Duodenal mucosa (tissue), 2 donors: Measurements from ENCODE around the gene SMOC2.

Source experiments
- H3K27ac ChIP-seq: one replicate; pipeline ENCODE4 v1.7.0; 2013; ENCODE audit warnings: low read depth, low read length
- H3K27me3 ChIP-seq, 2 donors: one replicate each; pipeline ENCODE4 v1.7.0; 2013; ENCODE audit warnings: low read length in 2 of 2, control low read depth in 1 of 2; ENCODE audit not compliant: insufficient read depth in 2 of 2, control insufficient read depth in 1 of 2
- H3K36me3 ChIP-seq, 2 donors: one replicate each; pipeline ENCODE4 v1.7.0; 2013; ENCODE audit warnings: low read length in 2 of 2, control low read depth in 1 of 2; ENCODE audit not compliant: insufficient read depth in 2 of 2, control insufficient read depth in 1 of 2
- H3K4me1 ChIP-seq, 2 donors: one replicate each; pipeline ENCODE4 v1.7.0; 2013; ENCODE audit warnings: low read length in 2 of 2, control low read depth in 1 of 2; ENCODE audit not compliant: insufficient read depth in 2 of 2, control insufficient read depth in 1 of 2
- H3K4me3 ChIP-seq, 2 donors: one replicate each; pipeline ENCODE4 v1.7.0; 2013; ENCODE audit warnings: low read length in 2 of 2, low read depth in 1 of 2
- H3K9ac ChIP-seq, 2 donors: one replicate each; pipeline ENCODE4 v1.7.0; 2013; ENCODE audit warnings: low read length in 2 of 2, low read depth in 1 of 2
- H3K9me3 ChIP-seq, 2 donors: one replicate each; pipeline ENCODE4 v1.7.0; 2013; ENCODE audit warnings: low read length in 2 of 2, control low read depth in 1 of 2; ENCODE audit not compliant: control insufficient read depth in 1 of 2

SMOC2 gene

DNA sequence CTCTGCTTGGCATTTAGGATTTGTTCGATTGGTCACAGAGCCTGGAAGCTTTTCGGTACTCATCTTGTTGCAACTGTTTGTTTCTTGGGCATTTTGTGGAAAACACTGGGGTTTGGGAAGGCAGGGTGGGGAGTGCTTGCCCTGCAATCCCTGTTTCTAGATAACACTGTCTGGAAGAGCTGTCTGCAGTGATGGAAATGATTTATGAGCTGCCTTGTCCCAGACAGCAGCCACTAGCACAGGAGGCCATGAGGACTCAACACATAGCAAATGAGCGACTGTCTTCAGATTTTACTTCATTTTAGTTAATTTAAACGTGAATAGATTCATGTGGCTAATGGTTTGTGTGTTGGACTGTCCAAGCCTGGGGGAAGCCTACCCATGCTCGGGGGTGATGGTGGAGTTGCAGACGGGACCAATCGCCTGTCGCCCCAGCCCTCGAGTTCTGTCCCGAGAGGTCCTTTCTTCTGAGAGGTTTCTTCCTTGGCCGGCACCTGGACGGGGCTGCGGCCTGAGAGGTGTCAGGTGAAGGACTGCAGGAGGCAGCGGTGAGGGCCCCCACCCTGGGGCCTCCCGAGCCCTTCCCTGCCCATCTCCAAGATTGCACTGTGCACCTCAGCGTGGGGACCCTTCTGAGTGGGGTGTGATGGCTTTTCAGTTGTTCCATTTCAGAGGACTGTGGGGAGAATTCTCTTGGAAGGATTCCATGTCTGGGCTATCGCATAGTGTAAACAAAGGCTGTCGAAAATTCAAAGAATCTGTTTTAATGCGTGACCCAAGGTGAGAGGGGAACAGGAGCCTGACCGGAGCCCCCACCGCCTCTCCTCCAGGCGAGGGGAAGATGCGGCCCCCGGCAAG is 55.4 kb downstream of the SMOC2 start:
- H3K36me3 ChIP-seq, result no peaks in the 10 kb centered on the region
- H3K4me3 ChIP-seq, result no peak overlapping the region
- H3K27ac ChIP-seq, result no peak overlapping the region
- no peaks in the 10 kb centered on the region for H3K27me3 ChIP-seq
- no peak overlapping the region for H3K9ac ChIP-seq
- peaks cover 0 to 13% of the 10 kb centered on the region in 2 donors for H3K4me1 ChIP-seq
- no peaks in the 10 kb centered on the region for H3K9me3 ChIP-seq

DNA sequence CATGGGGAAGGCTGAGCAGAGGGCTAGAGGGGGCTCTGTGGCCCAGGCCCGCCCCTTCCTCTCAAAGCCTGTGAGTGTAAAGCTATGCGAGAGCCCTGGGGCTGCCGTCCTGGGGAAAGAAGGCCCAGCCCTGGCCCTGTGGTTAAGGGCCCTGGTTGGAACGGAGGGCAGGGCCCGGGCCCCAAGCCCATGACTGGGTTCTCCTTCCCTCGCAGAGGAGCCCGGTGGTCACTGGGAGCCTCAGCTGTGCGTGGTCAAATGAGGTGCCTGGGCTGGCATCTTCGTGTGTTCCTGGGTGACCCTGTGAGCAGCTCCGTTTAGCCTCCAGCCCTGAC is 56.0 kb downstream of the SMOC2 start:
- Histone ChIP-seq H3K4me3 (no peak overlapping the region), H3K27me3 (no peaks in the 10 kb centered on the region), H3K4me1 (peaks cover 0 to 13% of the 10 kb centered on the region in 2 donors), H3K27ac (no peak overlapping the region), H3K9me3 (no peaks in the 10 kb centered on the region), H3K9ac (no peak overlapping the region), H3K36me3 (no peaks in the 10 kb centered on the region)

DNA sequence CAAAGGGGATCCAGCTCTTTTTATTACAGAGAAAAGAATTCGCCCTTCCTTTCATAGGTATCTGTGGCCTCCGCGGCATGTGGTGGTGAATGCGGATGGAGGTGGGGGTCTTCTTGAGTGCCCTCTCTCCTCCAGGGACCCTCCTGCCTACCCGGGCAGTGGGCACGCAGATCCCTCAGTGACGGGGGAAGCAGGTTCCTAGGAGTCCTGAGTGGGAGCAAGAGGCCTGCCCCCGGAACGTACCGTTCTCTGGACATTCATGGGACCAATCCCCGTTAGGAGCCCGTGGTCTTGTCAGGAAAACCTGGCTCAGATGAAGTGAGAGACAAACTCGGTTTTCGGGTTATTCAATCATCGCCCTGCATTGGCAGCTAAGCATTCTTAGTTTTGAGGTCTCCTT is 56.4 kb downstream of the SMOC2 start:
- Histone ChIP-seq H3K27ac (no peak overlapping the region), H3K27me3 (no peaks in the 10 kb centered on the region), H3K4me3 (no peak overlapping the region), H3K36me3 (no peaks in the 10 kb centered on the region), H3K9me3 (no peaks in the 10 kb centered on the region), H3K9ac (no peak overlapping the region), H3K4me1 (peaks cover 0 to 13% of the 10 kb centered on the region in 2 donors)

DNA sequence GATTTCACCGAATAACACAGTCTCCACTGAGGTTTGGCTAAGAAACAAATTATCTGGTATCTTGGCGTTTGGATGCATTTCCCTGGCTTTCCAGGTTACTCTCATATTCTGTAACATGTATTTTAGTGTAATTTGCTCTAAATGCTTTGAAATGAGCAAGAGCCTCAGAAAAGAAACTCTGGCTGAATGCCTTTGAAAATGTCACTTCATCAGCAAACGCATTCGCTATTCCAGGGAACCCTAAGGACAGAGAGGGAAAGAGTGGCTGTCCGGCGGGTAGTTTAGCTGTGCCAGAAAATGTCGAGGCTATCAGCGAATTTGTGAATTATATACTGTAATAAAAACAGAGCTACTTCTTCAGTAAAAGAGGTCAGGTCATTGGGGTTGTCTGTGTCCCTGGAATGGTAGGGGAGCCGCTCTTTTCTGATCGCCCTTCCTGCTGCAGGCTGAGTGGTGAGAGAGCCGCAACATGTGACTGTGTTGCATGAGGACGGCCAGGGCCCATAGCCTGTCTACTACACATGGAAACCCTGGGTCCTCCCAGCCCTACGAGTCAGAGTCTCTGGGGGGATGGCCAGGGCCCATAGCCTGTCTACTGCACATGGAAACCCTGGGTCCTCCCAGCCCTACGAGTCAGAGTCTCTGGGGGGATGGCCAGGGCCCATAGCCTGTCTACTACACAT is 57.3 kb downstream of the SMOC2 start:
- no peaks in the 10 kb centered on the region for H3K36me3 ChIP-seq
- no peaks in the 10 kb centered on the region for H3K27me3 ChIP-seq
- H3K9ac ChIP-seq, result no peak overlapping the region
- H3K9me3 ChIP-seq, result no peaks in the 10 kb centered on the region
- H3K27ac ChIP-seq, result no peak overlapping the region
- H3K4me3 ChIP-seq, result no peak overlapping the region
- peaks cover 0 to 13% of the 10 kb centered on the region in 2 donors for H3K4me1 ChIP-seq

DNA sequence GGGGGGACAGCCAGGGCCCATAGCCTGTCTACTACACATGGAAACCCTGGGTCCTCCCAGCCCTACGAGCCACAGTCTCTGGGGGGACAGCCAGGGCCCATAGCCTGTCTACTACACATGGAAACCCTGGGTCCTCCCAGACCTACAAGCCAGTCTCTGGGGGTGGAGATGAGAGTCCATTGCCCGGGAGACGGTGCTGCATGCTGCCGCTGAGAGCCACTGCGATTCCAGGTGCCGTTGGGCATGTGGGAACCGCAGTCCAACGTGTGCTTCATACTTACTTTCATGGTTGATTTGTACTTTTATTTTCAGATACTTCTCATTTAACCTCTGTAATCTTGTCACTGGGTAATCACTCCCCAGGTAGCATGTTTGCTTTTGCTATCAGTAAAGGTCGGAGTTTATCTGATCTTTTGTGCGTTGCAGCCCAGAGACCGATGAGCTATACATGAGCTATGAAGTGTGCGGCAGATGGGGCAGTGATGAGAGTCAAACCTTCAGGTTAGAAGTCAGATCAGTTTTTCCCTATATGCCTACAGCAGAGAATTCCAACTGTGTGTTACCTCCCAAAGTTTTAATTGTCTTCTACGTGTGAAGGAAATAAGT is 58.2 kb downstream of the SMOC2 start:
- peaks cover 0 to 3% of the 10 kb centered on the region in 2 donors for H3K36me3 ChIP-seq
- H3K4me1 ChIP-seq, result peaks cover 0 to 13% of the 10 kb centered on the region in 2 donors
- H3K9ac ChIP-seq, result no peak overlapping the region
- H3K27ac ChIP-seq, result no peak overlapping the region
- no peaks in the 10 kb centered on the region for H3K27me3 ChIP-seq
- no peak overlapping the region for H3K4me3 ChIP-seq
- H3K9me3 ChIP-seq, result no peaks in the 10 kb centered on the region

DNA sequence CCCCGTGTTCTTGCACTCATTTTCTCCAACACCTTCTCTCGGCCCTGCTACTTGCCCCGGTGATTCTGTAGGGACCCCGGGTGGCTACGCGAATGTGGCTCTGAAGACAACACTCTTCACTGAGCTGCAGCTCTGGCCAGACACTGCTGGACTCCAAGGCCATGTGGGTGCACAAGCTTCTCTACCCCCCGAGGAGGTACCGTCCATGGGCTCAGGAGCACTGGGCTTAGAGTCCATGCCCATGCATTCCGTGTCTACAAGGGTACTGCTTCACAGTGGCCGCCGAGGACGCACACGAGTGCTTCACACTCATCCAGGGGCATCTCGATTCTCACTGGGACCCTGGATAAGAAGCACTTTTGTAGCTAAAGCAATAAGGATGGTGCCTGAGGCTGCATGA is 59.5 kb downstream of the SMOC2 start:
- Histone ChIP-seq H3K9ac (no peak overlapping the region), H3K4me1 (peaks cover 0 to 12% of the 10 kb centered on the region in 2 donors), H3K27ac (no peak overlapping the region), H3K27me3 (no peaks in the 10 kb centered on the region), H3K9me3 (no peaks in the 10 kb centered on the region), H3K36me3 (peaks cover 0 to 3% of the 10 kb centered on the region in 2 donors), H3K4me3 (no peak overlapping the region)

DNA sequence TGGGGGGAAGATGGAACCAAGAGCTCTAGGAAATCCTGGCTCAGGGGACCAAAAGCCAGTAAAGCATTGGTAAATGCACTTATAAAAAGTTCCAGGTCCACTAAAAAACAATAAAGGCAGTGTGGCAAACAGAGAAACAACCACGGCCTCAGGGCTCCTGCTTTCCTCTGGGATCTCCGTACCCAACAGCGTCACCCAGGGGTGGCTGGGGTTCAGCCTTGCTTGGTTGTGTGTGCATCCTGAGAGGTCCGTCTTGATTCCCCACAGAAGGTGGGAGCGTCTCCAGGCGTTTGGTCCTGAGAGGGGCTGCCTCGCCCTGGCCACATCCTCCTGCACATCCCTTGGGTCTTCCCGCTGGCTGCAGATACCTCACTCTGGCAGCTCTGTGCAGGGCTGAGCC is 60.6 kb downstream of the SMOC2 start:
- Histone ChIP-seq H3K27me3 (no peaks in the 10 kb centered on the region), H3K9me3 (no peaks in the 10 kb centered on the region), H3K9ac (no peak overlapping the region), H3K27ac (no peak overlapping the region), H3K4me1 (peaks cover 0 to 9% of the 10 kb centered on the region in 2 donors), H3K4me3 (no peak overlapping the region), H3K36me3 (peaks cover 0 to 3% of the 10 kb centered on the region in 2 donors)

DNA sequence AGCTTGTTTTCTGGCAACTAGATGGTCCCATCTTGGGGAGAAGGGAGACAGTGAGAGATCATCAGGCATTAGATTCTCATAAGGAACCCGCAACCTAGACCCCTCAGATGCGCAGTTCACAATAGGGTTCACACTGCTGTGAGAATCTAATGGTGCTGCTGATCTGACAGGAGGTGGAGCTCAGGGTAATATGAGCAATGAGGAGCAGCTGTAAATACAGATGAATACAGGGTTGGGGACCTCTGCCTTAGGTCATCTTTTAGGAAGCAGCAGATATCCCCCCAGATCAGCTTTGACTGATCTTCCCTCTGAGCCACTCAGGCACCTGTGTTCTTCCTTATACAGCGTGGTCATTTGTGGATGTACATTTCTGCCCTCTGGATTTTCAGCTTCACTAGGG is 63.4 kb downstream of the SMOC2 start:
- Histone ChIP-seq H3K9me3 (no peaks in the 10 kb centered on the region), H3K9ac (no peak overlapping the region), H3K4me1 (peaks cover 0 to 6% of the 10 kb centered on the region in 2 donors), H3K36me3 (peaks cover 0 to 3% of the 10 kb centered on the region in 2 donors), H3K4me3 (no peak overlapping the region), H3K27ac (no peak overlapping the region), H3K27me3 (no peaks in the 10 kb centered on the region)

DNA sequence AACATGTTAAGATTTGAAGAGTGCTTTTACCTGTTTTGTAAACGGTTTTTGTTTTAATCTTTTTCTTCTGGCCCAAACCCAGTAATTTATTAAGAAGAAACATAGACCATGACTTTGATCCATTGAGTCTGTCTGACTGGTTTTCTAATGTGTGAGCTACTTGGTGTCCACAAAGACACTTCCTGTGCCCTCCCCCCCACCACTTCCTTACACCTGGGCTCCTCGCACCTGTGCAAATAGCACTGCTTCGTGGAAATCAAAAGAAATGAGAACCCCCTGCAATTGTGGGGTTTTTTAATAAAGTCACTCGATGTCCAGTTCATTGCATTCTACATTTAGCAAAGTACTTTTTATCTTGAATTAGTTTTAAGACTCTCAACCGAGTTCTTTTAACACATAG is 65.5 kb downstream of the SMOC2 start:
- no peaks in the 10 kb centered on the region for H3K9me3 ChIP-seq
- H3K4me3 ChIP-seq, result no peak overlapping the region
- H3K9ac ChIP-seq, result no peak overlapping the region
- no peak overlapping the region for H3K27ac ChIP-seq
- H3K4me1 ChIP-seq, result peaks cover 0 to 4% of the 10 kb centered on the region in 2 donors
- no peaks in the 10 kb centered on the region for H3K27me3 ChIP-seq
- peaks cover 0 to 3% of the 10 kb centered on the region in 2 donors for H3K36me3 ChIP-seq

DNA sequence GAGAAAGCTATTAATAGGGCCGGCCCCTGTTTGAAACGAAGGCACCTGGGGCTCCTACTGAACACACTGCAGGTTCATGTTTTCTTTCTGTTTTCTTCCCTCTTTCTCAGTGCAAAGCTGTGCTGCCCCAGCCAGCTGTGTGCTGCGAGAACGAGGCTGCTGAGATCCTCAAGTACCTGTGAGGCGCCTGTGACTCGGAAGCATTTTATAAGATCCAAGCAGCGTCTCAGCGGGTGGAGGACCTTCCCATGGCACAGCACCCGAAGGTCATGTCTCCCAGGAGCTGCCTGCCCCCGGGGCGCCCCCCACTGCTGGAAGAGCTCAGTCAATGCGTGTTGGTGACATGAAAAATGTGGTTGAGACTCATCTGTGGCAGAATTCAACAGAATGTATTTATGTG is 66.3 kb downstream of the SMOC2 start:
- peaks cover 0 to 3% of the 10 kb centered on the region in 2 donors for H3K36me3 ChIP-seq
- H3K4me3 ChIP-seq, result no peak overlapping the region
- H3K27me3 ChIP-seq, result no peaks in the 10 kb centered on the region
- H3K9me3 ChIP-seq, result no peaks in the 10 kb centered on the region
- no peak overlapping the region for H3K9ac ChIP-seq
- no peak overlapping the region for H3K27ac ChIP-seq
- peaks cover 0 to 4% of the 10 kb centered on the region in 2 donors for H3K4me1 ChIP-seq
